K562 (cell line): Measurements from ENCODE around the gene KBTBD2.

Experiments used
- EGR1 ChIP-seq: fragments of 450-650 bp; conservative IDR thresholded peaks from 2 replicates; pipeline ENCODE4 v1.6.1; 2017; ENCODE audit warnings: mild to moderate bottlenecking
- FOXP1 ChIP-seq: sonication (generic); formaldehyde crosslinking; IDR thresholded peaks from 2 replicates; pipeline ENCODE4 v1.8.0; 2022; ENCODE audit warnings: mild to moderate bottlenecking, missing genetic modification reagents
- GABPA ChIP-seq: fragments of 200-800 bp; sonication (Bioruptor generic); conservative IDR thresholded peaks from 2 replicates; pipeline ENCODE4 v1.6.1; 2016; ENCODE audit warnings: low read depth, missing genetic modification characterization, missing compliant biosample characterization
- MEF2A ChIP-seq: IDR thresholded peaks from 2 replicates; pipeline ENCODE4 v1.6.1; 2011; ENCODE audit warnings: low read depth, mild to moderate bottlenecking, low read length, moderate library complexity; ENCODE audit not compliant: control insufficient read depth
- RCOR1 ChIP-seq, 2 experiments: IDR thresholded peaks; 2 replicates each; pipeline ENCODE4 v1.6.1; 2012; ENCODE audit warnings: low read depth in 2 of 2, low read length in 2 of 2, borderline replicate concordance in 1 of 2, improper control_type of control experiment in 1 of 2
- TARDBP ChIP-seq: fragments of 450-650 bp; IDR thresholded peaks from 2 replicates; pipeline ENCODE4 v1.6.1; 2016
- ZBTB1 ChIP-seq: sonication (generic); formaldehyde crosslinking; IDR thresholded peaks from 2 replicates; pipeline ENCODE4 v1.8.1; 2023; ENCODE audit warnings: missing genetic modification reagents, low read depth, mild to moderate bottlenecking, borderline replicate concordance
- TF ChIP-seq, protein P1 (sequence below): sonication (generic); formaldehyde crosslinking; IDR thresholded peaks from 2 replicates; pipeline ENCODE4 v1.8.1; 2023; ENCODE audit warnings: mild to moderate bottlenecking, missing genetic modification reagents
- TF ChIP-seq, protein P2 (sequence below), 3 experiments: IDR thresholded peaks in 2 of 3; conservative IDR thresholded peaks in 1 of 3; 2 replicates each; pipeline ENCODE4 v1.5.1; 2011 to 2012; ENCODE audit warnings: low read length in 3 of 3, mild to moderate bottlenecking in 3 of 3, control low read depth in 2 of 3, improper control_type of control experiment in 1 of 3, inconsistent platforms in 1 of 3, low read depth in 1 of 3, mixed read lengths in 1 of 3, moderate library complexity in 1 of 3; ENCODE audit not compliant: insufficient read depth in 2 of 3
- TF ChIP-seq, protein P3 (sequence below), 2 experiments: fragments of 200-800 bp in 1 of 2; sonication (Bioruptor generic) in 1 of 2; sonication (generic) in 1 of 2; formaldehyde crosslinking in 1 of 2; IDR thresholded peaks in 1 of 2; conservative IDR thresholded peaks in 1 of 2; 2 replicates each; pipeline versions ENCODE4 v1.5.0 to v1.6.1; 2016 to 2020; ENCODE audit warnings: missing compliant biosample characterization in 1 of 2, missing genetic modification characterization in 1 of 2, missing genetic modification reagents in 1 of 2

DNA sequence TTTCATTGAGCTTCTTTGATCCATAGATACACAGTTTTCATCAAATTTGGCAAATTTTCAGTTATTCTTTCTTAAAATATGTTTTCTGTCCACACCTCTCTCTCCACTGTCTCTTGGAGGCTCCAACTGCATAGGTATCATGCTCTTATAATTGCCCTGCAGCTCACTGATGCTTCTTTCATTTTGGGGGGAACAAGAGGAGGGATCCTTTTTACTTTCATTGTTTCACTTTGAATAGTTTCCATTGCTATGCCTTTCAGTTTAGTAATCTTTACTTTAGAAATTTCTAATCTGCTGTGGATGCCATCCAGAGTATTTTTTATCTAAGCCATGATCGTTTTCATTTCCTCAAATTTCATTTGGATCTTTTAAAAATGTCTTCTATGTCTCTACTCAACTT is 32.9 kb downstream of the KBTBD2 start:
- TF ChIP-seq MEF2A (no peak), EGR1 (no peak), GABPA (tag) (no peak), ZBTB1 (CRISPR knock-in tag) (no peak), RCOR1 (IDR thresholded peaks at IDR 0.05; ENCODE audit: borderline replicate concordance in 1 of 2, low read depth in 2 of 2, low read length in 2 of 2) (no peak), TARDBP (no peak), FOXP1 (CRISPR knock-in tag) (no peak)
- TF ChIP-seq, protein P1, sequence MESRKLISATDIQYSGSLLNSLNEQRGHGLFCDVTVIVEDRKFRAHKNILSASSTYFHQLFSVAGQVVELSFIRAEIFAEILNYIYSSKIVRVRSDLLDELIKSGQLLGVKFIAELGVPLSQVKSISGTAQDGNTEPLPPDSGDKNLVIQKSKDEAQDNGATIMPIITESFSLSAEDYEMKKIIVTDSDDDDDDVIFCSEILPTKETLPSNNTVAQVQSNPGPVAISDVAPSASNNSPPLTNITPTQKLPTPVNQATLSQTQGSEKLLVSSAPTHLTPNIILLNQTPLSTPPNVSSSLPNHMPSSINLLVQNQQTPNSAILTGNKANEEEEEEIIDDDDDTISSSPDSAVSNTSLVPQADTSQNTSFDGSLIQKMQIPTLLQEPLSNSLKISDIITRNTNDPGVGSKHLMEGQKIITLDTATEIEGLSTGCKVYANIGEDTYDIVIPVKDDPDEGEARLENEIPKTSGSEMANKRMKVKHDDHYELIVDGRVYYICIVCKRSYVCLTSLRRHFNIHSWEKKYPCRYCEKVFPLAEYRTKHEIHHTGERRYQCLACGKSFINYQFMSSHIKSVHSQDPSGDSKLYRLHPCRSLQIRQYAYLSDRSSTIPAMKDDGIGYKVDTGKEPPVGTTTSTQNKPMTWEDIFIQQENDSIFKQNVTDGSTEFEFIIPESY (CRISPR knock-in tag): no peak
- TF ChIP-seq, protein P2, sequence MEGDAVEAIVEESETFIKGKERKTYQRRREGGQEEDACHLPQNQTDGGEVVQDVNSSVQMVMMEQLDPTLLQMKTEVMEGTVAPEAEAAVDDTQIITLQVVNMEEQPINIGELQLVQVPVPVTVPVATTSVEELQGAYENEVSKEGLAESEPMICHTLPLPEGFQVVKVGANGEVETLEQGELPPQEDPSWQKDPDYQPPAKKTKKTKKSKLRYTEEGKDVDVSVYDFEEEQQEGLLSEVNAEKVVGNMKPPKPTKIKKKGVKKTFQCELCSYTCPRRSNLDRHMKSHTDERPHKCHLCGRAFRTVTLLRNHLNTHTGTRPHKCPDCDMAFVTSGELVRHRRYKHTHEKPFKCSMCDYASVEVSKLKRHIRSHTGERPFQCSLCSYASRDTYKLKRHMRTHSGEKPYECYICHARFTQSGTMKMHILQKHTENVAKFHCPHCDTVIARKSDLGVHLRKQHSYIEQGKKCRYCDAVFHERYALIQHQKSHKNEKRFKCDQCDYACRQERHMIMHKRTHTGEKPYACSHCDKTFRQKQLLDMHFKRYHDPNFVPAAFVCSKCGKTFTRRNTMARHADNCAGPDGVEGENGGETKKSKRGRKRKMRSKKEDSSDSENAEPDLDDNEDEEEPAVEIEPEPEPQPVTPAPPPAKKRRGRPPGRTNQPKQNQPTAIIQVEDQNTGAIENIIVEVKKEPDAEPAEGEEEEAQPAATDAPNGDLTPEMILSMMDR (IDR thresholded peaks at IDR 0.05 in 2 of 3, conservative IDR thresholded peaks at IDR 0.05 in 1 of 3; ENCODE audit: insufficient read depth in 2 of 3, low read depth in 1 of 3, low read length in 3 of 3): no peak
- TF ChIP-seq, protein P3, sequence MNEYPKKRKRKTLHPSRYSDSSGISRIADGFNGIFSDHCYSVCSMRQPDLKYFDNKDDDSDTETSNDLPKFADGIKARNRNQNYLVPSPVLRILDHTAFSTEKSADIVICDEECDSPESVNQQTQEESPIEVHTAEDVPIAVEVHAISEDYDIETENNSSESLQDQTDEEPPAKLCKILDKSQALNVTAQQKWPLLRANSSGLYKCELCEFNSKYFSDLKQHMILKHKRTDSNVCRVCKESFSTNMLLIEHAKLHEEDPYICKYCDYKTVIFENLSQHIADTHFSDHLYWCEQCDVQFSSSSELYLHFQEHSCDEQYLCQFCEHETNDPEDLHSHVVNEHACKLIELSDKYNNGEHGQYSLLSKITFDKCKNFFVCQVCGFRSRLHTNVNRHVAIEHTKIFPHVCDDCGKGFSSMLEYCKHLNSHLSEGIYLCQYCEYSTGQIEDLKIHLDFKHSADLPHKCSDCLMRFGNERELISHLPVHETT (CRISPR knock-in tag; conservative IDR thresholded peaks at IDR 0.05 in 1 of 2, IDR thresholded peaks at IDR 0.05 in 1 of 2): no peak
